IMR-90 (cell line): Measurements from ENCODE around the gene IGFBP1. TPM values are rescaled to one million over a fixed set of nuclear protein-coding genes. Genes with fewer than 3 reads are reported as not detected.

Source experiments
- ATAC-seq: fragments of 200-7000 bp; cut with Tn5 transposase; 2 replicates; pipeline ENCODE4 v1.9.1; 2020; ENCODE audit warnings: low read depth, mild to moderate bottlenecking, moderate library complexity
- BruUV-seq: library from RNA; stranded (reverse); fragments of 400-500 nt; replicated peaks from 2 replicates; lab custom pipeline; 2021; lab: Mats Ljungman, UMichigan
- CTCF ChIA-PET: fragments of 300-600 bp; formaldehyde crosslinking; extraction: SDS; loops from one replicate; lab custom pipeline; 2021; ENCODE audit warnings: antibody characterized with exemption; lab: Yijun Ruan, JAX
- POLR2A ChIA-PET: fragments of 300-600 bp; sonication (Branson Sonifier 250); formaldehyde crosslinking; loops from one replicate; lab custom pipeline; 2022; ENCODE audit warnings: antibody characterized with exemption; ENCODE audit not compliant: unreplicated experiment; lab: Charles Lee
- DNase-seq: peaks from one replicate; pipeline ENCODE4 v3.0.0; 2013
- H2AFZ ChIP-seq: replicated peaks from 2 replicates; pipeline ENCODE3; 2013; ENCODE audit warnings: low read length, mild to moderate bottlenecking; ENCODE audit not compliant: poor library complexity
- H2AK5ac ChIP-seq: 2 replicates; pipeline ENCODE4 v1.6.1; 2013; ENCODE audit warnings: low read depth, low read length, inconsistent platforms
- H2AK9ac ChIP-seq: replicated peaks from 2 replicates; pipeline ENCODE3; 2013; ENCODE audit warnings: mild to moderate bottlenecking, low read depth, low read length, moderate library complexity; ENCODE audit not compliant: poor library complexity
- H2BK120ac ChIP-seq: 2 replicates; pipeline ENCODE4 v1.6.1; 2013; ENCODE audit warnings: low read depth, low read length, inconsistent platforms
- H2BK15ac ChIP-seq: 3 replicates; pipeline ENCODE4 v1.6.1; 2013; ENCODE audit warnings: low read depth, low read length, inconsistent platforms
- H2BK20ac ChIP-seq: 2 replicates; pipeline ENCODE4 v1.6.1; 2013; ENCODE audit warnings: low read depth, mild to moderate bottlenecking, inconsistent platforms, low read length, moderate library complexity
- H2BK5ac ChIP-seq: 2 replicates; pipeline ENCODE4 v1.6.1; 2013; ENCODE audit warnings: mild to moderate bottlenecking, low read depth, low read length, inconsistent platforms; ENCODE audit not compliant: poor library complexity, severe bottlenecking
- H3K14ac ChIP-seq: replicated peaks from 2 replicates; pipeline ENCODE4 v1.6.1; 2013; ENCODE audit warnings: low read depth, low read length, inconsistent platforms
- H3K18ac ChIP-seq: 2 replicates; pipeline ENCODE4 v1.6.1; 2013; ENCODE audit warnings: low read depth, low read length, control low read depth
- H3K23ac ChIP-seq: 2 replicates; pipeline ENCODE4 v1.6.1; 2013; ENCODE audit warnings: low read depth, low read length, inconsistent platforms
- H3K27ac ChIP-seq: 2 replicates; pipeline ENCODE4 v1.5.1; 2013; ENCODE audit warnings: mild to moderate bottlenecking, control low read depth, low read length; ENCODE audit not compliant: insufficient read depth
- H3K27me3 ChIP-seq: 2 replicates; pipeline ENCODE4 v1.6.1; 2013; ENCODE audit warnings: low read length; ENCODE audit not compliant: control insufficient read depth, insufficient read depth
- H3K36me3 ChIP-seq: 2 replicates; pipeline ENCODE4 v1.6.1; 2013; ENCODE audit warnings: low read length, mixed read lengths; ENCODE audit not compliant: control insufficient read depth, insufficient read depth
- H3K4ac ChIP-seq: 2 replicates; pipeline ENCODE4 v1.6.1; 2013; ENCODE audit warnings: low read depth, low read length, inconsistent platforms
- H3K4me1 ChIP-seq: 2 replicates; pipeline ENCODE4 v1.6.1; 2013; ENCODE audit warnings: low read length, mixed read lengths; ENCODE audit not compliant: control insufficient read depth, insufficient read depth
- H3K4me2 ChIP-seq: 2 replicates; pipeline ENCODE4 v1.6.1; 2013; ENCODE audit warnings: low read depth, mild to moderate bottlenecking, control low read depth, low read length, moderate library complexity
- H3K4me3 ChIP-seq: 2 replicates; pipeline ENCODE4 v1.5.1; 2013; ENCODE audit warnings: low read depth, mild to moderate bottlenecking, control low read depth, low read length, moderate library complexity; ENCODE audit not compliant: insufficient read depth
- H3K56ac ChIP-seq: 2 replicates; pipeline ENCODE4 v1.6.1; 2013; ENCODE audit warnings: low read length, inconsistent platforms; ENCODE audit not compliant: insufficient read depth; ENCODE audit errors: extremely low read depth
- H3K79me1 ChIP-seq, 2 experiments: 2 replicates each; pipeline ENCODE4 v1.6.1; 2013; ENCODE audit warnings: low read length in 2 of 2, inconsistent platforms in 1 of 2, low read depth in 1 of 2
- H3K9ac ChIP-seq: 2 replicates; pipeline ENCODE4 v1.6.1; 2013; ENCODE audit warnings: low read depth, low read length, control low read depth
- H3K9me1 ChIP-seq: 2 replicates; pipeline ENCODE4 v1.6.1; 2013; ENCODE audit warnings: low read length, inconsistent platforms; ENCODE audit not compliant: insufficient read depth
- H3K9me3 ChIP-seq: 2 replicates; pipeline ENCODE4 v1.6.1; 2013; ENCODE audit warnings: low read length; ENCODE audit not compliant: control insufficient read depth, insufficient read depth
- H4K20me1 ChIP-seq: 2 replicates; pipeline ENCODE4 v1.6.1; 2013; ENCODE audit warnings: low read length, inconsistent platforms; ENCODE audit not compliant: insufficient read depth
- H4K5ac ChIP-seq: 2 replicates; pipeline ENCODE4 v1.6.1; 2013; ENCODE audit warnings: mild to moderate bottlenecking, low read depth, low read length, control low read depth
- H4K8ac ChIP-seq, 2 experiments: 2 replicates each; pipeline ENCODE4 v1.6.1; 2013; ENCODE audit warnings: low read depth in 2 of 2, low read length in 2 of 2, control low read depth in 1 of 2, inconsistent platforms in 1 of 2
- H4K91ac ChIP-seq: 2 replicates; pipeline ENCODE4 v1.6.1; 2013; ENCODE audit warnings: low read depth, low read length, inconsistent platforms; ENCODE audit not compliant: insufficient read depth
- BHLHE40 ChIP-seq: fragments of 150-350 bp; IDR thresholded peaks from 2 replicates; pipeline ENCODE4 v1.6.1; 2016; ENCODE audit warnings: mild to moderate bottlenecking, low read depth, low read length
- CEBPB ChIP-seq: IDR thresholded peaks from 2 replicates; pipeline ENCODE4 v1.6.1; 2012; ENCODE audit warnings: low read depth, low read length, improper control_type of control experiment
- CHD1 ChIP-seq: IDR thresholded peaks from 2 replicates; pipeline ENCODE4 v1.6.1; 2012; ENCODE audit warnings: low read depth, low read length, improper control_type of control experiment
- FOS ChIP-seq: fragments of 150-350 bp; IDR thresholded peaks from 2 replicates; pipeline ENCODE4 v1.6.1; 2016; ENCODE audit warnings: low read depth, low read length
- MAFK ChIP-seq: IDR thresholded peaks from 2 replicates; pipeline ENCODE4 v1.6.1; 2012; ENCODE audit warnings: low read depth, low read length, improper control_type of control experiment
- MAZ ChIP-seq: IDR thresholded peaks from 2 replicates; pipeline ENCODE4 v1.6.1; 2012; ENCODE audit warnings: low read depth, mild to moderate bottlenecking, low read length, improper control_type of control experiment, moderate library complexity, borderline replicate concordance
- MXI1 ChIP-seq: IDR thresholded peaks from 2 replicates; pipeline ENCODE4 v1.6.1; 2012; ENCODE audit warnings: low read depth, mild to moderate bottlenecking, low read length, moderate library complexity, borderline replicate concordance
- NFE2L2 ChIP-seq: fragments of 150-350 bp; IDR thresholded peaks from 2 replicates; pipeline ENCODE4 v1.6.1; 2016; ENCODE audit warnings: low read depth, mild to moderate bottlenecking, low read length
- POLR2A ChIP-seq: IDR thresholded peaks from 2 replicates; pipeline ENCODE4 v1.6.1; 2012; ENCODE audit warnings: mild to moderate bottlenecking, low read depth, low read length
- RAD21 ChIP-seq: IDR thresholded peaks from 2 replicates; pipeline ENCODE4 v1.6.1; 2012; ENCODE audit warnings: low read length, improper control_type of control experiment
- RCOR1 ChIP-seq: IDR thresholded peaks from 2 replicates; pipeline ENCODE4 v1.6.1; 2012; ENCODE audit warnings: mild to moderate bottlenecking, low read length, improper control_type of control experiment; ENCODE audit not compliant: insufficient replicate concordance
- RFX5 ChIP-seq: IDR thresholded peaks from 2 replicates; pipeline ENCODE4 v1.8.0; 2012; ENCODE audit warnings: low read depth, mild to moderate bottlenecking, low read length, moderate library complexity
- SMC3 ChIP-seq: fragments of 150-350 bp; IDR thresholded peaks from 2 replicates; pipeline ENCODE4 v1.6.1; 2016; ENCODE audit warnings: low read depth, mild to moderate bottlenecking, antibody characterized with exemption, low read length, moderate library complexity
- USF2 ChIP-seq: fragments of 150-350 bp; IDR thresholded peaks from 2 replicates; pipeline ENCODE4 v1.6.1; 2017; ENCODE audit warnings: mild to moderate bottlenecking, antibody characterized with exemption, low read length, low read depth
- WGBS, 2 experiments: methylation state at CpG; one replicate each; pipeline versions ENCODE4 v1.1.5 to v1.1.7; 2013; ENCODE audit warnings: missing lambda C conversion rate in 2 of 2; ENCODE audit not compliant: insufficient read length in 1 of 2; ENCODE audit errors: extremely low coverage in 2 of 2; 5-methylcytosine and 5-hydroxymethylcytosine counted together
- dilution Hi-C: fragments of 300-500 bp; cut with HindIII; formaldehyde crosslinking; loops from one replicate; pipeline ENCODE4 v1.14.3; 2018; ENCODE audit warnings: low sequenced_read_pairs; ENCODE audit not compliant: unreplicated experiment
- in situ Hi-C: fragments of 300-500 bp; cut with MboI; formaldehyde crosslinking; loops from 3 replicates; pipeline ENCODE4 v1.14.3; 2019; ENCODE audit warnings: low sequenced_read_pairs, inconsistent platforms, mixed read lengths
- intact Hi-C: fragments of 100-400 bp; cut with micrococcal nuclease; formaldehyde crosslinking; loops from 2 replicates; pipeline ENCODE4 v1.10.0; 2022
- polyA plus RNA-seq, 3 experiments: library from polyadenylated mRNA; depleted of rRNA; stranded (reverse); fragments of >200 nt; gene quantifications; 2 replicates each; pipeline ENCODE4 v1.2.3, GENCODE V29; 2012; ENCODE audit warnings: low replicate concordance in 1 of 3
- total RNA-seq: library from RNA; depleted of rRNA; stranded (reverse); fragments of >200 nt; gene quantifications from 2 replicates; pipeline ENCODE4 v1.2.3, GENCODE V29; 2012
- TF ChIP-seq, protein P1 (sequence below): conservative IDR thresholded peaks from 2 replicates; pipeline ENCODE4 v1.5.1; 2012; ENCODE audit warnings: mild to moderate bottlenecking, low read depth, low read length, improper control_type of control experiment
- TF ChIP-seq, protein P2 (sequence below): fragments of 150-350 bp; IDR thresholded peaks from 2 replicates; pipeline ENCODE4 v1.6.1; 2016; ENCODE audit warnings: low read depth, mild to moderate bottlenecking, low read length, moderate library complexity, borderline replicate concordance

The IGFBP1 gene
- total and polyA plus RNA-seq, 2 of the 4 experiments (the other 2 are of a cell fraction) = not detected

GRCh38 chr7:45893374-45893995 is 5.2 kb downstream of the IGFBP1 start:
- BruUV-seq = no TSS peak
- no peak overlapping the region for H2BK15ac ChIP-seq
- no peak overlapping the region for H3K4me3 ChIP-seq
- no peak overlapping the region for H4K91ac ChIP-seq
- no peak overlapping the region for H3K14ac ChIP-seq
- no peak overlapping the region for H4K5ac ChIP-seq
- H3K23ac ChIP-seq = no peak overlapping the region
- H3K36me3 ChIP-seq = no peaks in the 10 kb centered on the region
- in situ Hi-C loops (loop anchor here (5.0 kb wide), 1 partner anchor 1289 kb away; no protein-coding TSS in a partner anchor), intact Hi-C loops (no loop called here), dilution Hi-C loops (no loop called here)
- H2AK5ac ChIP-seq = no peak overlapping the region
- DNase-seq (no peak), ATAC-seq (no peak)
- H3K9me3 ChIP-seq = no peaks in the 10 kb centered on the region
- H2AFZ ChIP-seq = no peak overlapping the region
- H3K27ac ChIP-seq = no peak overlapping the region
- no peaks in the 10 kb centered on the region; the same call in 1 of the 2 replicates for H3K9me1 ChIP-seq
- WGBS, 2 experiments = no CpG with 5 or more reads among the region's 5 CpGs
- no peak overlapping the region for H3K18ac ChIP-seq
- H3K4me1 ChIP-seq = no peaks in the 10 kb centered on the region
- H3K9ac ChIP-seq = no peak overlapping the region
- no peaks in the 10 kb centered on the region for H3K79me1 ChIP-seq
- H2BK120ac ChIP-seq = no peak overlapping the region
- H2AK9ac ChIP-seq = no peak overlapping the region
- no peak for TF ChIP-seq POLR2A
- no peak for TF ChIP-seq NFE2L2
- TF ChIP-seq, protein P1, sequence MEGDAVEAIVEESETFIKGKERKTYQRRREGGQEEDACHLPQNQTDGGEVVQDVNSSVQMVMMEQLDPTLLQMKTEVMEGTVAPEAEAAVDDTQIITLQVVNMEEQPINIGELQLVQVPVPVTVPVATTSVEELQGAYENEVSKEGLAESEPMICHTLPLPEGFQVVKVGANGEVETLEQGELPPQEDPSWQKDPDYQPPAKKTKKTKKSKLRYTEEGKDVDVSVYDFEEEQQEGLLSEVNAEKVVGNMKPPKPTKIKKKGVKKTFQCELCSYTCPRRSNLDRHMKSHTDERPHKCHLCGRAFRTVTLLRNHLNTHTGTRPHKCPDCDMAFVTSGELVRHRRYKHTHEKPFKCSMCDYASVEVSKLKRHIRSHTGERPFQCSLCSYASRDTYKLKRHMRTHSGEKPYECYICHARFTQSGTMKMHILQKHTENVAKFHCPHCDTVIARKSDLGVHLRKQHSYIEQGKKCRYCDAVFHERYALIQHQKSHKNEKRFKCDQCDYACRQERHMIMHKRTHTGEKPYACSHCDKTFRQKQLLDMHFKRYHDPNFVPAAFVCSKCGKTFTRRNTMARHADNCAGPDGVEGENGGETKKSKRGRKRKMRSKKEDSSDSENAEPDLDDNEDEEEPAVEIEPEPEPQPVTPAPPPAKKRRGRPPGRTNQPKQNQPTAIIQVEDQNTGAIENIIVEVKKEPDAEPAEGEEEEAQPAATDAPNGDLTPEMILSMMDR = no peak
- TF ChIP-seq, protein P2, sequence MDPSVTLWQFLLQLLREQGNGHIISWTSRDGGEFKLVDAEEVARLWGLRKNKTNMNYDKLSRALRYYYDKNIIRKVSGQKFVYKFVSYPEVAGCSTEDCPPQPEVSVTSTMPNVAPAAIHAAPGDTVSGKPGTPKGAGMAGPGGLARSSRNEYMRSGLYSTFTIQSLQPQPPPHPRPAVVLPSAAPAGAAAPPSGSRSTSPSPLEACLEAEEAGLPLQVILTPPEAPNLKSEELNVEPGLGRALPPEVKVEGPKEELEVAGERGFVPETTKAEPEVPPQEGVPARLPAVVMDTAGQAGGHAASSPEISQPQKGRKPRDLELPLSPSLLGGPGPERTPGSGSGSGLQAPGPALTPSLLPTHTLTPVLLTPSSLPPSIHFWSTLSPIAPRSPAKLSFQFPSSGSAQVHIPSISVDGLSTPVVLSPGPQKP = no peak
- TF ChIP-seq MAFK = no peak
- no peak for TF ChIP-seq RCOR1
- no peak for TF ChIP-seq CHD1
- no peak for TF ChIP-seq MAZ
- no peak for TF ChIP-seq SMC3
- TF ChIP-seq MXI1 = no peak
- TF ChIP-seq USF2 = no peak
- TF ChIP-seq CEBPB = no peak
- no peak for TF ChIP-seq RAD21
- no peak for TF ChIP-seq RFX5
- TF ChIP-seq FOS = no peak
- no peak for TF ChIP-seq BHLHE40
- no peak overlapping the region for H3K56ac ChIP-seq
- ChIA-PET POLR2A (no interaction called here), CTCF (interaction anchor here (1.1 kb wide), 1 partner anchor 1286 kb away, joined by 3 read pairs; no protein-coding TSS in a partner anchor)
- peaks cover 30% of the 10 kb centered on the region for H3K27me3 ChIP-seq
- H3K4ac ChIP-seq = no peak overlapping the region
- H4K20me1 ChIP-seq = no peaks in the 10 kb centered on the region
- H4K8ac ChIP-seq = no peak overlapping the region
- H2BK20ac ChIP-seq = no peak overlapping the region
- no peak overlapping the region for H3K4me2 ChIP-seq
- no peak overlapping the region for H2BK5ac ChIP-seq
